Endometrium (tissue), 2 donors: Measurements from ENCODE around the gene AGAP2.
A peak's percentile ranks its signal among the peaks of the same experiment; 100 is the strongest.
"Not testable (repeated sequence)": the region's sequence is repeated elsewhere in the genome, so short reads cannot be mapped to it uniquely, and the experiment has no call there.

Experiments
- FAIRE-seq: peaks from 2 replicates; lab custom pipeline; 2012; peaks lifted over from hg19 to GRCh38; lab: Jason Lieb, UNC
- donor health status: control.
- donor health status: control.

The AGAP2 gene

DNA sequence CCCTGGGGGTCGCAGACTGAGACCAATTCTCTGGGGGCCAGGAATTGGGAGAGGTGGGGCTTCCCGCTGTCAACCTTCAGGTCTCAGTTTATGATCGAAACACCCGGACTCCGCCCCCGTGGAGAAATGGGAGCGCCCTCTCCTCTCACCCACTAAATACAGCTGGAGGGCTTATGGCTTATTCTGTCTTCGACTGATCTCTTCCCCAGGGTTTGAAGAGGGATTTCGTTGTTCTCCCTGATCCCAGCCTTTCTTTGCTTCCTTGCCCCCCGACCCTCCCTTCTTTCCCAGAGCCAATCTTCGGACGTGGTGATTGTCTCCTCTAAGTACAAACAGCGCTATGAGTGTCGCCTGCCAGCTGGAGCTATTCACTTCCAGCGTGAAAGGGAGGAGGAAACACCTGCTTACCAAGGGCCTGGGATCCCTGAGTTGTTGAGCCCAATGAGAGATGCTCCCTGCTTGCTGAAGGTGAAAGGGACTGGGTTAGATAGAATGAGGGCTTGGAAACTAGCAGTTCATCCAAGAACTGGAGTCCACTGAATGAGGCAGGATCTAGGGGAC is 44.0 kb downstream of the AGAP2 start:
- FAIRE-seq: no peak

DNA sequence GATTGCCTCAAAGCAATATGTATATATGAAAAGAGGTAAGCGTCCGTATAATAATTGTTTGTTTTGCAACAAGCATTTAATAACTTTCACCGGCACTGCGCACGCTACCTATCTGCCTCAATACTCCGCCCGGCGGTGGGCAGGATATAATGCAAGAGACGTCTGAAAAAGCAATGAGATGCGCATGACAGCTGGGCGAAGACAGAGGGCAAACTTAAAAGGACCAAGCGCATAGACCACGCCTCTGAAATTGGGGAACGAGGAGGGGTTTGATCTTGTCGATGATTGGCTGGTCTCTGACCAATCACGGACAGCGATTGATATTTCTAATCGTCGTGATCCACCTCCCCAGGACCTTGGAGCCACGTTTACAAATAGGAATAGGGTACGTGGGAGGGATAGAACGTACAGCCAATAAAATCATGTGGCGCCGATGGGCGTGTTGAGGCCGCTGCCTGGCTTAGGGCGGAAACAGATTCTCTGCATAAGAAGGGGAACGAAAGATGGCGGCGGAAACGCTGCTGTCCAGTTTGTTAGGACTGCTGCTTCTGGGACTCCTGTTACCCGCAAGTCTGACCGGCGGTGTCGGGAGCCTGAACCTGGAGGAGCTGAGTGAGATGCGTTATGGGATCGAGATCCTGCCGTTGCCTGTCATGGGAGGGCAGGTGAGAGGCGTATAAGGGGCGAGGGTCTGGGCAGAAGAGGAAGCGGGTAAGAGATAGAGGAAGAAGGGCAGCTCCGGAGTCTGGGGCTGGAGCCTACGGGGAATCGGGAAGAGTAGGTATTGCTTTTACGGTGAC is 44.7 kb downstream of the AGAP2 start, which contains the start of gene OS9:
TSS of gene OS9 (plus strand) at position 474 of the 800 bp plus-strand sequence. CDS start at position 504, 30 bp downstream.
- peak; percentile 100 for FAIRE-seq

DNA sequence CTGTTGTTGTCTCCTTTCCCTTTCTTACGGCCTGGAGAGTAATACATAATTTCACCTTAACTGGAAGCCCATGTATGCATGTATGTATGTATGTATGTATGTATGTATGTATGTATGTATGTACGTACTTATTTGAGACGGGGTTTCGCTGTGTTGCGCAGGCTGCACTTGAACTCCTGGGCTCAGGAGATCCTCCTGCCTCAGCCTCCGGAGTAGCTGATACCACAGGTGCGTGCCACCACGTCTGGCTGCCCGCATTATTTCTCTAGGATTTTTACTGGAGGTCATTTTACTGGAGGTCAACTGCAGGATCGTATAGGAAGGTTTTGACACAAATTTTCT is 45.3 kb downstream of the AGAP2 start:
- FAIRE-seq: no peak

DNA sequence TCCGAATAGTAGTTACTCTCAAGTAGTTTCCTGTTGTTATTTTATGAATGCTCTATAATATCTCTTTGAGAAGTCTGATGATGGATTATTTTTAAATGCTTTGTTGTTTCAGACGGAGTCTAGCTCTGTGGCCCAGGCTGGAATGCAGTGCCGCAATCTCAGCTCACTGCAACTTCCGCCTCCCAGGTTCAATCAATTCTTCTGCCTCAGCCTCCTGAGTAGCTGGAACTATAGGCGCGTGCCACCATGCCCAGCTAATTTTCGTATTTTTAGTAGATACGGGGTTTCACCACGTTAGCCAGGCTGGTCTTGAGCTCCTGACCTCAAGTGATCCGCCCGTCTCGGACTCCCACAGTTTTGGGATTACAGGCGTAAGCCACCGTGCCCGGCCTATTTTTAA is 46.0 kb downstream of the AGAP2 start:
- no peak for FAIRE-seq

DNA sequence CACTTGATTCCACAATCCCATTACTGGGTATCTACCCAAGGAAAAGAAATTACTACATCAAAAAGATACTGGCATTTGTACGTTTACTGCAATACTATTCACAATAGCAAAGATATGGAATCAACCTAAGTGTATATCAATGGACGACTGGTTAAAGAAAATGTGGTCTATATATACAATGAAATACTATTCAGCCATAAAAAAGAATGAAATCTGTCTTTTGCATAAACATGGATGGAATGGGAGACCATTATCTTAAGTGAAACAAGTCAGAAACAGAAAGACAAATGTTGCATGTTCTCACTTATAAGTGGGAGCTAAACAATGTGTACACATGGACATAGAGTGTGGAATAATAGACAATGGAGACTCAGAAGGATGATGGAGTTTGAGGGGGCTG is 49.6 kb downstream of the AGAP2 start:
- FAIRE-seq: no peak

DNA sequence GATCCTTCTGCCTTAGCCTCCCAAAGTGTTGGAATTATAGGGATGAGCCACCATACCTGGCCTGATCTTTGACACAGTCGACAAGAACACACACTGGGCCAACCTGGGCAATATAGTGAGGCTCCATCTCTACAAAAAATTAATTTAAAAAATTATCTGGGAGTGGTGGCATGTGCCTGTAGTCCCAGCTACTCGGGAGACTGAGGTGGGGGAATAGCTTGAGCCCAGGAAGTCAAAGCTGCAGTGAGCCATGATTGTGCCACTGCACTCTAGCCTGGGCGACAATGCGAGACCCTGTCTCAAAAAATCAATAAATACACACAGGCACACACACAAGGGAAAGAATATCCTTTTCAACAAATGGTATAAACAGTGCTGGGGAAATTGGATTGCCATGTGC is 50.7 kb downstream of the AGAP2 start:
- no peak for FAIRE-seq

DNA sequence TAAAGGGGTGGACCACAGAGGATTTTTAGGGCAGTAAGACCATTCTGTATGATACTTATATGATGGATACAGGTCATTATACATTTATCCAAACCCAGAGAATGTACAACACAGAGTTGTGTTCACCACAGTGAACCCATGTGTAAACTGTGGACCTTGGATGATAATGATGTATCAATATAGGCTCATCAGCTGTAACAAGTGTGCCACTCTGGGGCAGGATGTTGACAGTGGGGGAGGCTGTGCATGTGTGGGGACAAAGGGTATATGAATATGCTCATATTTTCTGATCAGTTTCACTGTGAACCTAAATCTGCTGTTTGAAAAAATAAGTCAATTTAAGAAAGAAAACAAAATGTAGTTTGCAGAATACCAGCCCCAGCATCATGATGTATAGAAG is 58.8 kb downstream of the AGAP2 start:
- no peak for FAIRE-seq

DNA sequence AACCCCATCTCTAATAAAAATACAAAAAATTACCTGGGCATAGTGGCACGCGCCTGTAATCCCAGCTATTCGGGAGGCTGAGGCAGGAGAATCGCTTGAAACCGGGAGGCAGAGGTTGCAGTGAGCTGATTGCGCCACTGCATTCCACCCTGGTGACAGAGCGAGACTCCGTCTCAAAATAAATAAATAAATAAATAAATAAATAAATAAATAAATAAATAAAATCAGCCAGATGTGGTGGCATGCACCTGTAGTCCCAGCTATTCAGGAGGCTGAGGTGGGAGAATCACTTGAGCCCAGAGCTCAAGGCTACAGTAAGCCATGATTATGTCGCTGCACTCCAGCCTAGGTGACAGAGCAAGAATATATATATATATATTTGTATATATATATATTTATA is 60.6 kb downstream of the AGAP2 start:
- not testable (repeated sequence) for FAIRE-seq

DNA sequence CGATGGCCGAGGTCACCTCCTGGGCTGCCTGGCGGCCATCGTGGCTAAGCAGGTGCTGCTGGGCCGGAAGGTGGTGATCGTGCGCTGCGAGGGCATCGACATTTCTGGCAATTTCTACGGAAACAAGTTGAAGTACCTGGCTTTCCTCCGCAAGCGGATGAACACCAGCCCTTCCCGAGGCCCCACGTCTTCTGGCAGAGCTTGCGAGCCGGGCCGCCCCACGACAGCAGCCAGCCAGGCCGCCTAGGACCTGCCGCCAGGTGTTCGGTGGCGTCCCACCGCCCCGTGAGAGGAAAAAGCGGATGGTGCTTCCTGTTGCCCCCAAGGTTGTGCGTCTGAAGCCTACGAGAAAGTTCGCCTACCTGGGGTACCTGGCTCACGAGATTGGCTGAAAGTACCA is 63.9 kb downstream of the AGAP2 start:
- no peak for FAIRE-seq
